CD4-positive, alpha-beta T cell treated with Interleukin-4 for 1 hour (primary cell): ENCODE data around the gene PLD5.
"Not testable (repeated sequence)": the region's sequence is repeated elsewhere in the genome, so short reads cannot be mapped to it uniquely, and the experiment has no call there.

Experiments used
- DNase-seq, 2 donors: peaks; one replicate each; pipeline ENCODE4 v3.0.0-alpha.2; 2020 to 2022

The PLD5 gene

DNA sequence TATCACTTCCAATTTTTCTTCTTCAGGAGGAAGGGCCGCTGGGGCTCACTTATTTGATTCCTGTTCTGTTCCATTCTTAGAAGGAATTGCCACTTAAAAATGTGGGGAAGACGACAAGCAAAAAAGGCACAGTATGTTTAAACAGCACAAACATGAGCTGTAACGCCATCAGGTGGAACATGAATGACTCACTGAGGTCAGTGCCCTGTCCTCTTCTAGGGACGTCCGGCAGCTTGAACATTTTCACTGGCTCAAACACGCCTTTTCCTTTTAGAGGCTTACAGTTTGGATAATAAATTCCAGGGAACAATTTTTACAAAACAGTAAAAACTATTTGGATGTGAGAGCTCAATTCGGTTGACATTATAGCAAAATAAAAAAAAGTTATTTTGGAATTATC is 260.1 kb downstream of the PLD5 start:
- DNase-seq = not testable (repeated sequence)

DNA sequence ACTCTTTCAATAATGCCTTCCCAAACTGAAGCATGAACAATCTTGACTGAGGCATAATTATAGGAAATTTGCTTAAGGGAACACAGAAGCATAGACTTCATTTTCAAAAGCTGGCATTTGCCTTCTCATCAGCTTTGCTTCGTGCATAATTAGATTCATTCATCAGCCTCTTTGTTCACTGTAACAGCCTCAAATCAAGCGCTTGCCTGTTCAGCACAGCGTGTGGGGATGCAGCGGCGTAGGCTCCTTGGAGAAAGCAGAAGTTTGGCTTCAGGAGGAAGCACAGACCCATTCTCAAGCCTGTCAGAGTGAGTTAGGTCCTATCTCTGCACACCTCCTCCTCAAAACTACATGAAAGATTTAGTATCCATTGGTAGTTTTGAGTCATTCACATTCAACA is 279.2 kb downstream of the PLD5 start:
- no peak for DNase-seq

DNA sequence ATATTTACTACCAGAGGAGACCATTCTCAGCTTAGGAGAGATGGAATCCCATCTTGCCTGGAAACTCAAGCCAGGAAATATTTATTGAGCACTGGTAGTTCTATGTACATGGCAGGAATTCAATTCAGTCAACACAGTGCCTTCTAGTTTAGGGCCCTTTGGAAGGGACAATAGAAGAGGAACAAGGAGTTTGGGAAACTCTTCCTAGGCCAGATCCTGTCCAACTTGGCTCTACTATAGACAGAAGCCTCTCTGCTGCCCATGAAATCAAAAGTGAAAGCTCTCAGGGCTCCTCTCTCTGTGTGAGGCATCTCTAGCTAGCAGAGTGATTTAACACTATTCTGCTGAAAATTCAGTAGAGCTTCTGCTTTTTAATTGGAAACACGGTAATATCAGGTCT is 281.0 kb downstream of the PLD5 start:
- DNase-seq = no peak

DNA sequence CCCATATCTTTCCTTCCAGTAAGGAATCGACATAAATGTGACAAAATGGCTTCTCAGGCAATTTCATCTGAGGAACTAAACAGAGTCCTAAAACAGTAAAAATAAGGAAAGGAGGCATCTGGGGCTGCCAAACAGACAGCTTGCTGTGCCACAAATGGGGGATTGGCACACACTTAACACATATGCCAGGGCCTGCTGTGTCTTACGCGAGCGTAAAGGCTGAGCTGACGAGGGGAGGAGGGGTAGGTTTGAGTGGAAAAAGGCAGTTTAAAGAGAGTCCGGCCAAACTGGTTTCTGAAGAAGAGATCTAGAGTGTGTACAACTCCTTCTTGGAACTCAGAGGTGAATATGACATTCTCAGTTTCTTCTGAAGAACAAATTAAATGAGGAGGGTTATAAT is 281.5 kb downstream of the PLD5 start:
- DNase-seq = no peak

GRCh38 chr1:242241936-242242335 is 282.6 kb downstream of the PLD5 start:
- DNase-seq = no peak

- DNase-seq = no peak
These were observed 283.8 kb downstream of the PLD5 start for GRCh38 chr1:242240691-242241090.

DNA sequence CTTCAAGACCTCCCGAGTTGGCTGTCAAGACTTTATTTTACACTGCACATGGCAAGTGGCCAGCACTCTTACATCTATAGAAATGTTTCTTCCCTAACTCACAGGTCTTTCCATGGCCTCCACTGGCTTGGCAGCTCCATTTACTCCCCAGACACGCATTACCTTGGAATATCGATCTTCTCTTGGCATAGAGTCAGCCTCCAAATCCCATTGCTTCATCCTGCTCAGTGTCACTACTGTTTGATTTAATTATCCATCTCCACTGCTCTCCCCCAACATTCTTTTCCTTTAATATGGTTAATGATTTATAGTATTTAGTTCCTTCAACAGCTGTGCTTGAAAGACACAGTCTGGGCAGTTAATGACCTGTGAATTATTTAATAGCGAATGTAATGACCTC is 284.4 kb downstream of the PLD5 start:
- no peak for DNase-seq

GRCh38 chr1:242239398-242239797 is 285.1 kb downstream of the PLD5 start:
- no peak for DNase-seq

- no peak for DNase-seq
These were observed 287.4 kb downstream of the PLD5 start for GRCh38 chr1:242237051-242237450.

- DNase-seq = no peak
These were observed 295.5 kb downstream of the PLD5 start for GRCh38 chr1:242228991-242229390.

- no peak for DNase-seq
These were observed 298.5 kb downstream of the PLD5 start for GRCh38 chr1:242225767-242226573.

DNA sequence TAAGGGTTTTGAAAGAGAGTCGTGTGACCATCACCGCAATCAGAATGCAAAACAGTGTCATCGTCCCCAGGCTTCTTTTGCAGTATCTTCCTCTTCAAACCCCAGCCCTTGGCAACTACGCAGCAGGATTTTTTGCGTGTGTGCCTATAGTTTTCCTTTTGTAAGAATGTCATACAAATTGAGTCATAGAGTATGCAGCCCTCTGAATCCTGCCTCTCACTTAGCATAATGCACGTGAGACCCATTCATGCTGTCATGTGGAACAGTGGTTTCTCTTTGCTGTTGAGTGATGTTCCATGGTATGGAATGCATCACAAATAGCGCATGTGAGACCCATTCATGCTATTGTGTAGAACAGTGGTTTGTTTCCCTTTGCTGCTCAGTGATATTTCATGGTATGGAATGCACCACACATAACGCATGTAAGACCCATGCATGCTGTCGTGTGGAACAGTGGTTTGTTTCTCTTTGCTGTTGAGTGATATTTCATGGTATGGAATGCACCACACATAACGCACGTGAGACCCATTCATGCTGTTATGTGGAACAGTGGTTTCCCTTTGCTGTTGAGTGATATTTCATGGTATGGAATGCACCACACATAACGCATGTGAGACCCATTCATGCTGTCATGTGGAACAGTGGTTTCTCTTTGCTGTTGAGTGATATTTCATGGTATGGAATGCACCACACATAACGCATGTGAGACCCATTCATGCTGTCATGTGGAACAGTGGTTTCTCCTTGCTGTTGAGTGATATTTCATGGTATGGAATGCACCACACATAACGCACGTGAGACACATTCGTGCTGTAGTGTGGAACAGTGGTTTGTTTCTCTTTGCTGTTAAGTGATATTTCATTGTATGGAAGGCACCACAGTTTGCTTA is 299.4 kb downstream of the PLD5 start:
- not testable (repeated sequence) for DNase-seq

- DNase-seq = no peak
These were observed 300.0 kb downstream of the PLD5 start for GRCh38 chr1:242224461-242224860.

DNA sequence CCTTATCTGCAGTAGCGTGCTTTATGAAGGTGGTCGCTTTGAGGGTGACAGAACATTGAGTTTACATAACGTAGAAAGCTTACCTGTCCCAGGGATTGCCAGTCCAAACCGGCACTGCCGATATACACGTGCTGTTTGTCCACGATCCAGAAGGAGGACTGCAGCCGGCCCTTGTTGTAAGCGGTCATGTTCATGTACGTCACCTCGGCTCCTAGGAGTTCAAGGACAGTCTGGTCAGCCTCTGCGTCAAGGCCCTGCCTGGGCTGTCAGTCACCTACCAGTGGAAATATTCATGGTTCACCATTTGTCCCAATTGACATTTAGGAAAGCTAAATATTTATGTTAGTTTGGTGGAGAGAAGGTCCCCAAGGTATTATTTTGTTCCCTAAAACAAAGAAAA is 304.6 kb downstream of the PLD5 start:
- DNase-seq = no peak

GRCh38 chr1:242219298-242219901 is 305.1 kb downstream of the PLD5 start:
- DNase-seq = no peak

DNA sequence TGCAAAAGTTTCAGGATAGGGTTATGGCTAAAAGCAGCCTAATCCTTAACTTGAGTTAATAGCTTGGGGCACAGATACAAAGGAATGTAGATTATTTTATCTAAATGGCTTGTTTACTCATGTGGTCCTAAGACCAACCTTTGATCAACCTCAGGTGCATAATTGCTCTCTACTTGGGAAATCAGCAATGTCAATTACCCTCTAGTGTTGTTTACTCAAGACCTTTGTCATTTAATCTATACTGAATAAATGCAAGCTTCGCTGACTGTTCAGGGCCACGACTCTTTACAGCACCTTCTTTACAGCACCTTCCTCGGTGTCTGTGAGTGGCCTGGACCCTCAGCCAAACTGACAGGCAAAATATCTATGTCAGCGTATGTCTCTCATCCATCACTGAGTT is 308.1 kb downstream of the PLD5 start:
- no peak for DNase-seq

GRCh38 chr1:242214455-242214854 is 310.0 kb downstream of the PLD5 start:
- not testable (repeated sequence) for DNase-seq

DNA sequence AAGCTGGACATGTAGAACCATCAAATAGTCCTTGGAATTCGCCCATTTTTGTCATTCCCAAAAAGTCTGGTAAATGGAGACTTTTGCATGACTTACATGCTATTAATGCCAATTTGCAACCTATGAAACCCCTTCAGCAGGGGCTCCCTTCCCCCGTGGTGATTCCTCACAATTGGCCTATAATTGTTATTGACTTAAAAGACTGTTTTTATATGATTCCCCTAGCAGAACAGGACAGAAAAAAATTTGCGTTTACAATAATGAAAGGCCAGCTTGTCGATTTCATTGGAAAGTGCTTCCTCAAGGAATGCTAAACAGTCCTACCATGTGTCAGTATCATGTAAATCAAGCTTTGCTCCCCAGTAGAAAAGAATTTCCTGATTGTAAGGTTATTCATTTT is 311.5 kb downstream of the PLD5 start:
- not testable (repeated sequence) for DNase-seq

DNA sequence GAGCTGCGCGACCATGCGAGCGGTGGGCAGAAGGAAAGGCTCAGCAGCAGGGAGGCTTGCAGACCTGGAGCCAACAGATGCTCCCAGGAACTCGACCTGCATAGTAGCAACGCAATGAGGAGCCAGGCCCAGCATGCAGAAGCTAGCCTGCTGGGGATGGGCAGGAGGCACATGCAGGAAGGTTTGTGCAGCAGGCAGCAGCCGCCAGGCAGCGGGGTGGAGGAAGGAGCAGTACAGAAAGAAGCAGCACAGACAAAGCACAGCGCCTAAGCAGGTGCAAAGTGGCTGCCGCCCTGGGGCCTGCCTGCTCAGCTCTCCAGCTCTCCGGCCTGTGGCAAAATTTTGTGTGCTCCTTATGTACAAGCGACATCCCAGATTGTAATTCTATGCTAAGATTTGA is 312.1 kb downstream of the PLD5 start:
- DNase-seq = no peak

DNA sequence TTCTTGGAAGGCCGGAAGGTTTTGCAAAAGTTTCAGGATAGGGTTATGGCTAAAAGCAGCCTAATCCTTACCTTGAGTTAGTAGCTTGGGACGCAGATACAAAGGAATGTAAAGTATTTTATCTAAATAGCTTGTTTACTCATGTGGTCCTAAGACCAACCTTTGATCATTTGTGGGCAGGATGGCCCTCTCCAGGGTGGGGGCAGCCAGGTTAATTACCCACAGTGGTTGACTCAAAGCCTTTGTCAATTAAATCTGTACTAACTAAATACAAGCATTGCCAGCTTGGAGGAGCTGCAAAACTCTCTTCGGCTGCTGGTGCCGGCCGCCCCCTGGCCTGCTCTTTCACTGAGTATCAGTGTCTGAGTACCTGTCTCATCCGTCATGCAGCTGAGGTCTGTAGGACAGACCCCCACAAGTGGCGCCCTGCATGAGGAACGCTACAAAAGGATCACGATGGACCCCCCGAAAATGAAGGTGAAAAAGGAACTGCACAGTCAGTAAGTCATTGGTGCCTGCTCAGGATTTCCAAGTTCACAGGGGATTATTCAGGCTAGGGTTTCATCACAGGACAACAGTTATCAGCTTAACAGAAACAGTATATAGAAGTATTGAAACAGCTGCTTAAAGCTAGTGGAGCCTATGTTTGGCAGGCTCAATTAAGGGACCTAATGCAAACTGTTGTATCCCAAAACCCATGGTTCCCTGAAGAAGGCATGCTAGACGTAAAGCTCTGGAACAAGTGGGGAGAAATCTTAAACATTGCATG is 313.1 kb downstream of the PLD5 start:
- DNase-seq = no peak

DNA sequence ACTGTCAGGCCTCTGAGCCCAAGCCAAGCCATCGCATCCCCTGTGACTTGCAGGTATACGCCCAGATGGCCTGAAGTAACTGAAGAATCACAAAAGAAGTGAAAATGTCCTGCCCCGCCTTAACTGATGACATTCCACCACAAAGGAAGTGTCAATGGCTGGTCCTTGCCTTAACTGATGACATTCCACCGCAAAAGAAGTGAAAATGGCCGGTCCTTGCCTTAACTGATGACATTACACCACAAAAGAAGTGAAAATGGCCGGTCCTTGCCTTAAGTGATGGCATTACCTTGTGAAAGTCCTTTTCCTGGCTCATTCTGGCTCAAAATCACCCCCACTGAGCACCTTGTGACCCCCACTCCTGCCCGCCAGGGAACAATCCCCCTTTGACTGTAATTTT is 314.2 kb downstream of the PLD5 start:
- not testable (repeated sequence) for DNase-seq

DNA sequence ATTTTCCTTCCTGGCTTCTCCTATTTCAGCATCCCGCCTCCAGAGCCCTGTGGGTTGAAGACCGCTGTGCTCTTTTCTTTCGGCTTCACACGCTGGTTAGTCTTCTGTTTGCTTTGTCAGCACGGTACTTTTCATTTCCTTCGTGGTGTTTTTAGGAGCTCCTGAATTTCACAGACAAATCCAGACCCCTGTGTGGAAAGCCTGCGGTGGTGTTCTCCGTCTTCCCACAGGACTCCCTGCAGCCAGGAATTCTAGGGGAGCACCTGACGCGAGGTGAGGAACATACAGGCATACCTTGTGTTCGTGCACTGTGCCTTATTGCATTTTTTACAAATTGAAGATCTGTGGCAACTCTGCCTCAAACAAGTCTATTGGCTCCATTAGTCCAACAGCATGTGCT is 315.4 kb downstream of the PLD5 start:
- no peak for DNase-seq

DNA sequence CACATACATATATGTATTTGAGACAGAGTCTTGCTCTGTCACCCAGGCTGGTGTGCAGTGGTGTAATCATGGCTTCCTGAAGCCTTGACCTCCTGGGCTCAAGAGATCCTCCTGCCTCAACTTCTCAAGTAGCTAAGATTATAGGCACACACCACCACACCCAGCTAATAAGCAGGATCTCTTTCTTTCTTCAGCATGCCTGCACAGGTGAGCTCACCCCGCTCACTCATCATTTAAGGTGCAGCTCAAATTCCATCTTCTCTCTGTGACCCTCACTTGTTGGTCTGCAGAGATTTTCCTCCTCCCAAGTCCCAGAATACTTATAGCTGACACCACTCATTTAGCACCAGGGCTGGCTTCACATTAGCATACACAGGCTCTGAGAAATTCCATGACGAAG is 316.5 kb downstream of the PLD5 start:
- no peak for DNase-seq
